ENCODE data around the gene TBC1D22A. TPM values are rescaled to one million over a fixed set of nuclear protein-coding genes. Genes with fewer than 3 reads are reported as not detected.

The TBC1D22A gene
- total and polyA plus RNA-seq, 10 of the 15 experiments (the other 5 are each of a cell fraction or from before 2014, with no cell fraction given), result 0.63 to 44.7 (median 27.4) TPM

- Histone ChIP-seq H3K9ac (ENCODE audit: control insufficient read depth, insufficient read depth, low read length) (no peak overlapping the region), H3K27ac (ENCODE audit: control insufficient read depth, insufficient read depth) (no peak overlapping the region), H3K4me3 (no peak overlapping the region), H3K79me2 (ENCODE audit: control insufficient read depth, insufficient read depth, low read length) (no peaks in the 10 kb centered on the region), H3K36me3 (ENCODE audit: control insufficient read depth in 2 of 2, insufficient read depth in 2 of 2, low read length in 1 of 2) (peaks cover 2 to 33% of the 10 kb centered on the region in 2 experiments; a peak in 3 of 4 replicates), H2AFZ (ENCODE audit: control insufficient read depth, low read depth, low read length) (no peak overlapping the region), H3K9me3 (replicated peaks; ENCODE audit: control insufficient read depth, insufficient read depth, low read length) (no peaks in the 10 kb centered on the region; the same call in 2 of the 3 replicates), H3K4me2 (ENCODE audit: control insufficient read depth, insufficient read depth) (no peak overlapping the region), H4K20me1 (ENCODE audit: control insufficient read depth, insufficient read depth) (0 out of 2 replicates have a peak, but pooled peaks cover 3% of the 10 kb centered on the region), H3K4me1 (ENCODE audit: control insufficient read depth, insufficient read depth, low read length) (no peaks in the 10 kb centered on the region), H3K27me3 (replicated peaks in 1 of 2; ENCODE audit: control insufficient read depth in 2 of 2, insufficient read depth in 2 of 2, low read length in 1 of 2) (no peaks in the 10 kb centered on the region)
- RAD21 ChIA-PET (ENCODE audit: unreplicated experiment), result no interaction called here
- POLR2A ChIA-PET, result no interaction called here
- ATAC-seq, result no peak
- no peak for FAIRE-seq
- no TSS peak for BruUV-seq (replicated peaks)
- CTCF ChIA-PET, result interaction anchor here (1.6 kb wide), 1 partner anchor 173 kb away, joined by 3 read pairs; no protein-coding TSS in a partner anchor
- 92% methylated on average over 10 of the region's 10 CpGs for WGBS (ENCODE audit: insufficient coverage, insufficient replicate concordance, low lambda C conversion rate, missing lambda C conversion rate)
- intact Hi-C loops (cut with micrococcal nuclease; ENCODE audit: unreplicated experiment) (no loop called here), in situ Hi-C loops (cut with MboI) (no loop called here)
- SMC1A ChIA-PET (ENCODE audit: uncharacterized antibody, unreplicated experiment), result no interaction called here
- DNase-seq (ENCODE audit: low read depth, low spot score), result no peak
- no peak for TF ChIP-seq ATF3 (IDR thresholded peaks at IDR 0.05; ENCODE audit: borderline replicate concordance, extremely low read depth, low read depth, low read length)
- TF ChIP-seq ELK1 (IDR thresholded peaks at IDR 0.05; ENCODE audit: low read depth, low read length), result no peak
- no peak for TF ChIP-seq BACH1 (IDR thresholded peaks at IDR 0.05; ENCODE audit: borderline replicate concordance)
- TF ChIP-seq PAX5 (IDR thresholded peaks at IDR 0.05; ENCODE audit: borderline replicate concordance, low read depth, low read length), result no peak
- TF ChIP-seq IRF4 (IDR thresholded peaks at IDR 0.05; ENCODE audit: low read depth, low read length), result no peak
- no peak for TF ChIP-seq IKZF1 (conservative IDR thresholded peaks at IDR 0.05)
- TF ChIP-seq ZNF622 (IDR thresholded peaks at IDR 0.05), result no peak
- TF ChIP-seq CBFB (IDR thresholded peaks at IDR 0.05; ENCODE audit: low read depth), result no peak
- TF ChIP-seq NFYA (IDR thresholded peaks at IDR 0.05; ENCODE audit: borderline replicate concordance, low read depth, low read length), result no peak
- no peak for TF ChIP-seq NR2C1 (IDR thresholded peaks at IDR 0.05)
- no peak for TF ChIP-seq PRDM15 (CRISPR knock-in tag; IDR thresholded peaks at IDR 0.05)
- no peak for TF ChIP-seq CTCF (IDR thresholded peaks at IDR 0.05 in 2 of 3, conservative IDR thresholded peaks at IDR 0.05 in 1 of 3; ENCODE audit: control insufficient read depth in 2 of 3, extremely low read depth in 1 of 3, insufficient read depth in 1 of 3, low read depth in 3 of 3, low read length in 3 of 3)
- no peak for TF ChIP-seq BCLAF1 (IDR thresholded peaks at IDR 0.05)
These were observed 214.1 kb downstream of the TBC1D22A start for GRCh38 chr22:46976598-46976997.

Data from GM12878 (cell line).